AG09319 (cell line): ENCODE results near the gene FKBP5.
"Not testable (repeated sequence)": the region's sequence is repeated elsewhere in the genome, so short reads cannot be mapped to it uniquely, and the experiment has no call there.

Source experiments
- DNase-seq: peaks from one replicate; pipeline ENCODE4 v3.0.0-alpha.2; 2010; ENCODE audit warnings: low read depth; ENCODE audit errors: extremely low read depth
- CTCF ChIP-seq: IDR thresholded peaks from 2 replicates; pipeline ENCODE4 v1.5.1; 2011; ENCODE audit warnings: low read depth, mild to moderate bottlenecking, inconsistent platforms, low read length, moderate library complexity

FKBP5 gene

GRCh38 chr6:35698858-35699257 is 10.1 kb upstream of the FKBP5 start:
- no peak for TF ChIP-seq CTCF
- no peak for DNase-seq

- not testable (repeated sequence) for DNase-seq
Measured at GRCh38 chr6:35698430-35698829, 9.7 kb upstream of the FKBP5 start.

- no peak for TF ChIP-seq CTCF
- no peak for DNase-seq
Measured at GRCh38 chr6:35694462-35694861, 5.7 kb upstream of the FKBP5 start.

- no peak for DNase-seq
Measured at GRCh38 chr6:35691027-35691824, 2.5 kb upstream of the FKBP5 start.

GRCh38 chr6:35690484-35690883 is 1.8 kb upstream of the FKBP5 start:
- no peak for TF ChIP-seq CTCF
- DNase-seq: no peak

More at GRCh38 chr6:35691027-35691824, 2.5 kb upstream of the FKBP5 start:
- no peak for TF ChIP-seq CTCF

GRCh38 chr6:35690006-35690405 is 1.3 kb upstream of the FKBP5 start:
- DNase-seq: not testable (repeated sequence)

- DNase-seq: no peak
- no peak for TF ChIP-seq CTCF
Measured at GRCh38 chr6:35687658-35688604, 784 bp downstream of the FKBP5 start.

- DNase-seq: no peak
- TF ChIP-seq CTCF: no peak
Measured at GRCh38 chr6:35686873-35687555, 1.7 kb downstream of the FKBP5 start.
